SU-DHL-6 (cell line): ENCODE results near the gene TREML4.

Experiments used
- CTCF ChIP-seq: fragments of 200-600 bp; sonication (generic); IDR thresholded peaks from one replicate; pipeline ENCODE4 v1.5.1; 2017; ENCODE audit warnings: antibody characterized with exemption, mild to moderate bottlenecking, low read length, moderate library complexity; ENCODE audit not compliant: insufficient read depth, poor library complexity, severe bottlenecking
- EZH2phosphoT487 ChIP-seq: fragments of 200-600 bp; sonication (generic), shearing (Covaris generic); conservative IDR thresholded peaks from 2 replicates; pipeline ENCODE4 v1.6.1; 2018; ENCODE audit warnings: mild to moderate bottlenecking, antibody characterized with exemption, low read length, moderate library complexity, mixed read lengths

GRCh38 chr6:41263267-41263666 lies 35.1 kb downstream of the TREML4 start:
- TF ChIP-seq CTCF (no peak), EZH2phosphoT487 (no peak)
